Gastroesophageal sphincter (tissue), 3 donors: ENCODE measurements around the gene ZNF764.

Source experiments
- EP300 ChIP-seq: sonication (generic); formaldehyde crosslinking; IDR thresholded peaks from one replicate; pipeline ENCODE4 v1.6.1; 2017; ENCODE audit warnings: antibody characterized with exemption, mild to moderate bottlenecking
- POLR2A ChIP-seq, 2 donors: fragments of 450-650 bp; IDR thresholded peaks; one replicate each; pipeline ENCODE4 v1.6.1; 2017; ENCODE audit warnings: antibody characterized with exemption in 2 of 2, mild to moderate bottlenecking in 2 of 2, moderate library complexity in 1 of 2
- POLR2AphosphoS5 ChIP-seq: sonication (generic); formaldehyde crosslinking; IDR thresholded peaks from one replicate; pipeline ENCODE4 v1.6.1; 2017; ENCODE audit warnings: antibody characterized with exemption
- TF ChIP-seq, protein P1 (sequence below), 4 experiments: fragments of 200-600 bp in 2 of 4; fragments of 450-650 bp in 2 of 4; sonication (generic) in 1 of 4; IDR thresholded peaks; one replicate each; pipeline ENCODE4 v1.5.1; 2017 to 2019; ENCODE audit warnings: antibody characterized with exemption in 4 of 4, mild to moderate bottlenecking in 2 of 4, moderate library complexity in 2 of 4

DNA sequence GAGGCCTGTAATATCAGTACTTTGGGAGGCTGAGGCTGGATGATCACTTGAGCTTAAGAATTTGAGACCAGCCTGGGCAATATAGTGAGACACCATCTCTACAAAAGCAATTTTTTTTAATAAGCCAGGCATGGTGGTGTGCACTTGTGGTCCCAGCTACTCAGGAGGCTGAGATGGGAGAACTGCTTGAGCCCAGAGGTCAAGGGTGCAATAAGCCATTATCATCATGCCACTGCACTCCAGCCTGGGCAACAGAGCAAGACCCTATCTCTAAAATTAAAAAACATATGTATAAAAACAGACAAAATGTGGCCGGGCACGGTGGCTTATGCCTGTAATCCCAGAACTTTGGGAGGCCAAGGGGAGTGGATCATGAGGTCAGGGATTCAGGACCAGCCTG, 30.5 kb upstream of the ZNF764 start:
- no peak for TF ChIP-seq POLR2A (IDR thresholded peaks at IDR 0.05)
- TF ChIP-seq, protein P1, sequence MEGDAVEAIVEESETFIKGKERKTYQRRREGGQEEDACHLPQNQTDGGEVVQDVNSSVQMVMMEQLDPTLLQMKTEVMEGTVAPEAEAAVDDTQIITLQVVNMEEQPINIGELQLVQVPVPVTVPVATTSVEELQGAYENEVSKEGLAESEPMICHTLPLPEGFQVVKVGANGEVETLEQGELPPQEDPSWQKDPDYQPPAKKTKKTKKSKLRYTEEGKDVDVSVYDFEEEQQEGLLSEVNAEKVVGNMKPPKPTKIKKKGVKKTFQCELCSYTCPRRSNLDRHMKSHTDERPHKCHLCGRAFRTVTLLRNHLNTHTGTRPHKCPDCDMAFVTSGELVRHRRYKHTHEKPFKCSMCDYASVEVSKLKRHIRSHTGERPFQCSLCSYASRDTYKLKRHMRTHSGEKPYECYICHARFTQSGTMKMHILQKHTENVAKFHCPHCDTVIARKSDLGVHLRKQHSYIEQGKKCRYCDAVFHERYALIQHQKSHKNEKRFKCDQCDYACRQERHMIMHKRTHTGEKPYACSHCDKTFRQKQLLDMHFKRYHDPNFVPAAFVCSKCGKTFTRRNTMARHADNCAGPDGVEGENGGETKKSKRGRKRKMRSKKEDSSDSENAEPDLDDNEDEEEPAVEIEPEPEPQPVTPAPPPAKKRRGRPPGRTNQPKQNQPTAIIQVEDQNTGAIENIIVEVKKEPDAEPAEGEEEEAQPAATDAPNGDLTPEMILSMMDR (IDR thresholded peaks at IDR 0.05), result no peak
- TF ChIP-seq POLR2AphosphoS5, result no peak
- TF ChIP-seq EP300, result no peak
